NCI-H2029 (cell line): ENCODE measurements around the gene ZNF579.

Source experiments
- DNase-seq: peaks from one replicate; lab custom pipeline; 2025; lab: John Stamatoyannopoulos, UW

ZNF579 gene, protein sequence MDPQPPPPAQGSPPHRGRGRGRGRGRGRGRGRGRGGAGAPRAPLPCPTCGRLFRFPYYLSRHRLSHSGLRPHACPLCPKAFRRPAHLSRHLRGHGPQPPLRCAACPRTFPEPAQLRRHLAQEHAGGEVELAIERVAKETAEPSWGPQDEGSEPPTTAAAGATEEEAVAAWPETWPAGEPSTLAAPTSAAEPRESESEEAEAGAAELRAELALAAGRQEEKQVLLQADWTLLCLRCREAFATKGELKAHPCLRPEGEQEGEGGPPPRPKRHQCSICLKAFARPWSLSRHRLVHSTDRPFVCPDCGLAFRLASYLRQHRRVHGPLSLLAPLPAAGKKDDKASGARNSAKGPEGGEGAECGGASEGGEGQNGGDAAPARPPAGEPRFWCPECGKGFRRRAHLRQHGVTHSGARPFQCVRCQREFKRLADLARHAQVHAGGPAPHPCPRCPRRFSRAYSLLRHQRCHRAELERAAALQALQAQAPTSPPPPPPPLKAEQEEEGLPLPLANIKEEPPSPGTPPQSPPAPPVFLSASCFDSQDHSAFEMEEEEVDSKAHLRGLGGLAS

DNA sequence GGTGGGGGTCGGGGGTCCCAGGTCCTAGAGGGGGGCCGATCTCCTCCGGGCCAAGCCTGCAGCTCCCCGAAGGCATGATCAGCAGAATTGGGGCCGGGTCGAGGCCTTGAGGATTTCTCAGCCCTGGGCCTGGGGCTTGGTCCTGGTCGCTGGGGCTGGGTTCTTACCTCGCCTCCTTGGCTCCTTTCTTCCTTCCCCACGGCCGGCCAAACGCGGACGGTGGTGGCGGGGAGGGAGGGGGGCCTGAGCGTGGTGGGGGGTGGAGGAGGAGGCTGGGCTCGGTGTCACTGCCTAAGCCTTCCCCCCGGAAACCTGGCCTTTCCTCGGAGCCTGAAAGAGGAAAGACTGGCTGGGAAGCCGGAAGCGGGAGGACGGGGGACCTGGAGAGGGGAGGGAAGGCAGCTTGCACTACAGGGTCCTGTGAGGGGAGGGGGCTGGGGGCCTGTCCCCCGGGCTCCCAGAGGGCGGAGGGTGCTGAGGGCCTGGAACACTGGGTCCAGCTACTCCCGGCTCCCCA is at the start of gene ZNF579:
TSS of gene ZNF579 (minus strand) at position 221 of the 517 bp plus-strand sequence. CDS start 1,209 bp downstream, outside the sequence.
- peak; percentile 89 for DNase-seq

DNA sequence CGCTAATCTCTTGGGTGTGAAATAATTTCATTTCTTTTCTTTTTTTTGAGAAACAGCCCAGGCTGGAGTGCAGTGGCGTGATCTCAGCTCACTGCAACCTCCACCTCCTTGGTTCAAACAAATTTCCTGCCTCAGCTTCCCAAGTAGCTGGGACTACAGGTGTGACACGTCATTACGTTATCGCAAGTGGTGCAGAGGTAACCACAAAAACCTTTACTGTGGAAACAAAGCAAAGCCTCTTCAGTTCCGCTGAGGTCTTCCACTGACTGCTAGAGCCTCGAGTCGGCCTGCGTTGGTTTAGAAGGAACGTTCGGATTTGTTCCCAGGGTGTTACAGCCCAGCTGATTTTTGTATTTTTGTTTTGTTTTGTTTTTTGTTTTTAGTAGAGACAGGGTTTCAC is 45.7 kb upstream of the ZNF579 start:
- no peak for DNase-seq

GRCh38 chr19:55625004-55625326 is 44.3 kb upstream of the ZNF579 start:
- no peak for DNase-seq

DNA sequence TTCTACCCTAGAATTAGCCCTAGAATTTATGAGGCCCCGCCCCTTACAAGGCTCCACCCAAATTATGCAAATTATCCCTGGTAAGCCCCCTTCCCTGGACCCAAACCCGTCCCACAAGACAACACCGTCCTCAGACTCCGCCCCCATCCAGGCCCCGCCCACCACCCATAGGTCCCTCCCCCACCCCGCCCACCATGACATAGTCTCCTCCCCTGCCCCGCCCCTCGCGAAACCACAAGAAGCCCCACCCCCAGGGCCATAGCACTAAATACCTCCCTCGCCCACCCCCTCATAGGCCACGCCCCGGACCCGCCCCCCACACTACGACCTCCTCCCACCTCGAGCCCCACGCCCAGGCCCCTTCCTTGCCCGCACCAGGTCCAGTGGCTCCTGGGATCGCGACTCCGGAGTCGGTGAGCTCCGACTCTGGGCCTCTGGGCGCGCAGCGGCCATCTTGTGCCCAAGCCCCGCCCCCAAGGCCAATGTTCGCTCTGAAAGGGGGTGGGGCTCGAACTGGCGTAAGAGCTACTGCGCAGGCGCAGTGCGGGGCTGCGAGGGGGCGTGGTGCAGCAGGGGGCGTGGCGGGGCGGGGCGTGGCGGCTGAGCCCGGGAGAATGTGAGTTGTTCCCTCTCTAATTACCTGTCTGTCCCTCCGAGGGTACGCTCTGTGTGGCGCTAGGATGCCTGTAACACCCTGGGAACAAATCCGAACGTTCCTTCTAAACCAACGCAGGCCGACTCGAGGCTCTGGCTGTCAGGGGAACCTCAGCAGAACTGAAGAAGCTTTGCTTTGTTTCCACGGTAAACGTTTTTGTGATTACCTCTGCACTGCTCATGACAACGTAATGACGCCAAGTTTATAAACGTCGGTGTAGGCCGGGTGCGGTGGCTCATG is 43.7 kb upstream of the ZNF579 start, which contains the start of gene ZNF784:
TSS of gene ZNF784 (minus strand) at position 458 of the 895 bp plus-strand sequence. CDS start at position 453, 5 bp downstream.
- peak; percentile 94 for DNase-seq

GRCh38 chr19:55623561-55623960 is 42.9 kb upstream of the ZNF579 start:
- no peak for DNase-seq

DNA sequence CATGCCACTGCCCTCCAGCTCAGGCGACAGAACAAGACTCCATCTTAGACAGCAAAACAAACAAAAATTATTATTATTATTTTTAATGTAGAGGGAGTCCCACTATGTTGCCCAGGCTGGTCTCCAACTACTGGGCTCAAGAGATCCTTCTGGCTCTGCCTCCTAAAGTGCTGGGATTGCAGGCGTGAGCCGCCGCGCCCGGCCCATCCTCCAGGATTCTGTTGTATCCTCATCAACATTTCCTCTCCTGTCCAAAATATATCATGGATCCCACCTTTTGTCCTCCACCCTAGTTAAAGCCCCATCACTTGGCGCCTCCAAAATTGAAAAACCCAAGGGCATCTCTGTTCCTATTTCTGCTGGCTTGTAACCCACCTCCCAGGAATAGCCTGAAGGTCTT is 42.5 kb upstream of the ZNF579 start:
- DNase-seq, result no peak

DNA sequence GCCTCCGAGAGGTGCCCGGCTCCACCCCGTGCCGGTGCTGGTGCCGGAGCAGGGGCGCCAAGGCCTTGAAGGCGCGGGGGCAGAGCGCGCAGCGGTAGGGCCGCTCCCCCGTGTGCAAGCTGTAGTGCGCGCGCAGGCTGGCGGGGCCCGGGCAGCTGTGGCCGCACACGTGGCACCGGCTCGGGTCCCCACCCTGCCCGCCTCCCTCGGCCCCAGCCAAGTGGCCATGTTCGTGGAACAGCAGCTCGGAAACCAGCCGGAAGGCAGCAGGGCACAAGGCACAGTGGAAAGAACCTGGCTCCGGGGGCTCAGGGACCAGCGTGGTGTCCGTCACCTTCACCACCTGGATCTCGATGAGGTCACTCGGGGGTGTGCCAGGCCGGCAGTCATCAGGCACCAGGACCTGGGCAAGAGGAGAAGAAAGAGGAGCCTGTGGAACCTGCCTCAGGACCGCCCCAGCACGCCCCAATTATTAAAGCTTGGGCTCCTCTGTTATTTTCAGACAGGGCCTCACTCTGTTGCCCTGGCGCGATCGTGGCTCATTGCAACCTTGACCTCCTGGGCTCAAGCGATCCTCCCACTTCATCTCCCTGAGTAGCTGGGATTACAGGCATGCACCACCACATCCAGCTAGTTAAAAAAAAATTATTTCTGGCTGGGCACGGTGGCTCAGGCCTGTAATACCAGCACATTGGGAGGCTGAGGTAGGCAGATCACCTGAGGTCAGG is 41.8 kb upstream of the ZNF579 start:
- DNase-seq, result no peak

DNA sequence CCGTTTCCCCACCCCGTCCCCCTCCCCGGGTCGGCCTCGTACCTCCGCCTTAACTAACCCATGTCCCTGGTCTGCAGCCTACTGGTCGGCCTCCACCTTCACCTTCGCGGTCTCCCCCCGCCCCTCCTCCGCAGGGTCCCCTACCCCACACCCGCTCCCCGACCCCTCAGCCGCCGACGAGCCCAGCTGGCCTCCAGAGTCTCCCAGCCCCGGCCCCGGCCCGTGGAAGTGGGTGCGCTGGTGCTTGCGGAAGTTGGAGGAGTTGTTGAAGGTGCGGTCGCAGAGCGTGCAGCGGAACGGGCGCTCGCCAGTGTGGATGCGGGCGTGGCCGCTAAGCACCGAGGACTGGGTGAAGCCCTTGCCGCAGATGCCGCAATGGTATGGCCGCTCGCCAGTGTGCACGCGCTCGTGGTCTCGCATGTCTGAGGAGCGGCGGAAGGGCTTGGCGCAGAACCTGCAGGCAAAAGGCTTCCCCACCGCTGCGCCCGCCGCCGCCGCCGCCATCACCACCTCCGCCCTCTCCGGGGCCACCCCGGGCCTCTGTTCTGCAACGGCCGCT is 41.1 kb upstream of the ZNF579 start:
- no peak for DNase-seq

DNA sequence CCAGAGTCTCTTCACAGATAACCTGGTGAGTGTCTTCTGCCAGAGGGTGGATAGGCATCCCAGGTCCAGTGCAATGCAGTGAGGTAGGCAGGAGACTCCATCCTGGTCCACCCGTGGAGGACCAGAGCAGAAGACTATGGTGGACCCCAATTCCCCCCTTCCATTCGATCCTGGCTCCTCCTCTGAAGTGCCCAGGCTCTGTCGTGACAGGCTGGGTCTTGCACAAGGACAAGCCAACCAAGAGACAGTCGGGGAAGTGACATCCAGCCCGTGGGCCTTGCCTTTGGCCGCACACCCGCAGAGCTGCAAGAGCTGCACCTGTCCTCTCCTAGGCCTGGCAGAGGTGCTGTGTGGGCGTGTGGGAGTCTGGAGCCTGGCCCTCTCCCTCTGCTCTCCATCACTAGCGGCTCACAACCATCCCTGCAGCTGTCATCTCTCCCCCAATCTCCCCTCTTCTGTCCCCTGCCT is 40.6 kb upstream of the ZNF579 start:
- no peak for DNase-seq

DNA sequence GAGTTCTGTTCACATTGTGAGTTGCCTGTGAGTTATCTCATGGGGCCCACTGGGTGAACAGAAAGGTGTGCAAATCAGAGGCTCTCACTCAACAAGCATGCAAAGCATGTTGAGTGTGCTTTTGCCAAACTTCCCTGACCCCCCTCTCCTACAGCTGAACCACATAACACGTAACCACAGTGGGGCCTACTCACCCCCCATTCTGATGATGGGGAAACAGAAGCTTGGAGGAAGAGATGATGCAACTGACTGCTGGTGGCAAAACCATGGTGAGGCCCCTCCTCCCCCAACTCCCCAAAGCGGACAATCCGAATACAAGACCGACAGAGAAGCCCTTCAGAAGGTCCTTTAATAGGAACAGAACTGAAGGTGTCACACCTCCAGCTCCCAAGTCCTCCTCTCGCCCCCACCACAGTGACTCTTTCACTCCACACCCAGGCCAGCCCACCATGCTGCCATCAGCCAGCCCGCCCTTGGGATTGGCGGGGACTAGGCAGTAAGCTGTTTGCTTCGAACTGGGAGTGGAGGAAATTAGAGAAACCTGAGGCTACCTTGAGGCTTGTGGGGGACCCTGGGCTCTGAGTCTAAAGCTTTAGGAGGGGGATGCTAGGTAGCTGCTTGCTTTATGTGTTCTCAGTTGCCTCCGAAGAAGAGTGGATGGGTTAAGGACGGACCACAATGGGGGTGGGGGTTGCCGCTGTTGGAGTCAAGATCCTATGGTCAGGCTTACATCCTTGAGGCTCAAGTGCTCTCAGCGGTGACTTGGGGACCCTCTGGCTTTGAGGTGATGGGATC is 40.0 kb upstream of the ZNF579 start:
- no peak for DNase-seq

DNA sequence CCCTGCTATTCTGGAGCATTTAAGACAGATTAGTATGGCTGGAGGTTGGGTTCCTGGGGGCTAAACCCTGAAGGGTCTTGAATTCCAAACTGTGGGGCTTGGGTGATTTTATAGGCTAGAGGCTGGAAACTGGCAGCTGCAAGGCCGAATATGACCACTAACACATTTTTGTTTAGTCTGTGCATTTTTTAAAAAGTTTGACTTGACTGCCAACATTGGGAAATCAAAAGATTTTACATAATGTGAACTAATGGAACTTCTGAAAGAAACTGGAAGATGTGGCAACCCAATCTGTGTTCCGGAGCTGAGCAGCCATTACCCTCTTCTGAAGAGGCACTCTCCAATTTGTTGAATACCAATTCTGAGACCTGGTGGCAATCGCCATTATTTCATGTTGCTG is 38.6 kb upstream of the ZNF579 start:
- no peak for DNase-seq

- DNase-seq, result no peak
Observed at GRCh38 chr19:55618426-55618825, 37.8 kb upstream of the ZNF579 start.

DNA sequence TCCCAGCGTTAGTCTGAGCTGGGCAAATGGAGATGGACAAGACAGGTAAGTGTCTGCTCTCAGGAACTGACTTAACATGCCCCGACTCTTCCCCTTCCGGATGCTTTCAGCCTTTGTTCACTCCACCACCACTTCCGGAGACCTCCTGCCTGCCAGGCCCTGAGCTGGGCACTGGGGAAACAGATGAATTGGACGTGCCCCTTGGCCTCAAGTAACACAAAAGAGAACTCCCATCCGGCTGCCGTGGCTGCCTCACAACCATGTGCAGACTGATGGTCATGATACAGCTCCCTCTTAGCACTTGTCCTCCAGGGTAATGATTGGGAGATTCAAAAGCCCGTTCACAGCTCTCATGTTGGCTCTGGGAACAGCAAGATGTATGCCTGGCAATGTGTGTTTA is 36.8 kb upstream of the ZNF579 start:
- DNase-seq, result no peak

GRCh38 chr19:55616395-55616875 is 35.8 kb upstream of the ZNF579 start:
- DNase-seq, result no peak

DNA sequence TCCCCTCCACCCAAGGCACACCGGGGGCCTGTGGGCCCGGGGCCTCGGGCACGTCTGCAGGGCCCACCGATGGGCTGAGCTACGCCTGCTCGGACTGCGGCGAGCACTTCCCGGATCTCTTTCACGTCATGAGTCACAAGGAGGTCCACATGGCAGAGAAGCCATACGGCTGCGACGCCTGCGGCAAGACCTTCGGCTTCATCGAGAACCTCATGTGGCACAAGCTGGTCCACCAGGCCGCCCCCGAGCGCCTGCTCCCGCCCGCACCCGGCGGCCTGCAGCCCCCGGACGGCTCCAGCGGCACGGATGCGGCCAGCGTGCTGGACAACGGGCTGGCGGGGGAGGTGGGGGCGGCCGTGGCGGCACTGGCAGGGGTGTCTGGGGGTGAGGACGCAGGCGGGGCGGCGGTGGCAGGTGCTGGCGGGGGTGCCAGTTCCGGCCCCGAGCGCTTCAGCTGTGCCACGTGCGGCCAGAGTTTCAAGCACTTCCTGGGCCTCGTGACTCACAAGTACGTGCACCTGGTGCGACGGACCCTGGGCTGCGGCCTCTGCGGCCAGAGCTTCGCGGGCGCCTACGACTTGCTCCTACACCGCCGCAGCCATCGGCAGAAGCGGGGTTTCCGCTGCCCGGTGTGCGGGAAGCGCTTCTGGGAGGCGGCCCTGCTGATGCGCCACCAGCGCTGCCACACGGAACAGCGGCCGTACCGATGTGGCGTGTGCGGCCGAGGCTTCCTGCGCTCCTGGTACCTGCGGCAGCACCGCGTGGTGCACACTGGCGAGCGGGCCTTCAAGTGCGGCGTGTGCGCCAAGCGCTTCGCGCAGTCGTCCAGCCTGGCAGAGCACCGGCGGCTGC is 35.1 kb upstream of the ZNF579 start:
- no peak for DNase-seq

DNA sequence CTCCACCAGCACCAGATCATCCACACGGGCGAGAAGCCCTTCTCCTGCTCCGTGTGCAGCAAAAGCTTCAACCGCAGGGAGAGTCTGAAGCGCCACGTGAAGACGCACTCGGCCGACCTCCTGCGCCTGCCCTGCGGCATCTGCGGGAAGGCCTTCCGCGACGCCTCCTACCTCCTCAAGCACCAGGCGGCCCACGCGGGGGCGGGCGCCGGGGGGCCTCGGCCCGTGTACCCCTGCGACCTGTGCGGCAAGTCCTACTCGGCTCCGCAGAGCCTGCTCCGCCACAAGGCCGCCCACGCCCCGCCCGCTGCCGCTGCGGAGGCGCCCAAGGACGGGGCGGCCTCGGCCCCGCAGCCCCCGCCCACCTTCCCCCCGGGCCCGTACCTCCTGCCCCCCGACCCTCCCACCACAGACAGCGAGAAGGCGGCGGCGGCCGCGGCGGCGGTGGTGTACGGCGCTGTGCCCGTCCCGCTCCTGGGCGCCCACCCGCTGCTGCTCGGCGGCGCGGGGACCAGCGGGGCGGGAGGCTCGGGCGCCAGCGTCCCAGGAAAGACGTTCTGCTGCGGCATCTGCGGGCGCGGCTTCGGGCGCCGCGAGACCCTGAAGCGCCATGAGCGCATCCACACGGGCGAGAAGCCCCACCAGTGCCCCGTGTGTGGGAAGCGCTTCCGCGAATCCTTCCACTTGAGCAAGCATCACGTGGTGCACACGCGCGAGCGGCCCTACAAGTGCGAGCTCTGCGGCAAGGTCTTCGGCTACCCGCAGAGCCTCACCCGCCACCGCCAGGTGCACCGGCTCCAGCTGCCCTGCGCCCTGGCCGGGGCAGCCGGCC is 34.3 kb upstream of the ZNF579 start:
- DNase-seq, result no peak

DNA sequence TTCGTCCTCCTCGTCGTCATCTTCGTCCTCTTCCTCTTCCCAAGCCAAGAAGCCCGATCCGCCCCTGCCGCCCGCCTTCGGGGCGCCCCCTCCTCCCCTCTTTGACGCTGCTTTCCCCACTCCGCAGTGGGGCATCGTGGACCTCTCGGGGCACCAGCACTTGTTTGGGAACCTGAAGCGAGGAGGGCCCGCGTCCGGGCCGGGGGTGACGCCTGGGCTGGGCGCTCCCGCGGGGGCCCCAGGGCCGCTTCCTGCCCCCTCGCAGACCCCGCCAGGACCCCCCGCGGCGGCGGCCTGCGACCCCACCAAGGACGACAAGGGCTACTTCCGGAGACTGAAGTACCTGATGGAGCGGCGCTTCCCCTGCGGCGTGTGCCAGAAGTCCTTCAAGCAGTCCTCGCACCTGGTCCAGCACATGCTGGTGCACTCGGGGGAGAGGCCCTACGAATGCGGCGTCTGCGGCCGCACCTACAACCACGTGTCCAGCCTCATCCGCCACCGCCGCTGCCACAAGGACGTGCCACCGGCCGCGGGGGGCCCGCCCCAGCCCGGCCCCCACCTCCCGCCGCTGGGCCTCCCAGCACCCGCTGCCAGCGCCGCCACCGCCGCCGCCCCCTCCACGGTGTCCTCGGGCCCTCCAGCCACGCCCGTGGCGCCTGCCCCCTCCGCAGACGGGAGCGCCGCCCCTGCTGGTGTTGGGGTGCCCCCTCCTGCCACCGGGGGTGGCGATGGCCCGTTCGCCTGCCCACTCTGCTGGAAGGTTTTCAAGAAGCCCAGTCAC is 33.5 kb upstream of the ZNF579 start:
- no peak for DNase-seq

- DNase-seq, result no peak
Observed at GRCh38 chr19:55613396-55613795, 32.7 kb upstream of the ZNF579 start.
